Hepatocyte (in vitro differentiated cells): ENCODE data around the gene RCCD1. TPM values are rescaled to one million over a fixed set of nuclear protein-coding genes. Genes with fewer than 3 reads are reported as not detected.
"Not testable (repeated sequence)": the region's sequence is repeated elsewhere in the genome, so short reads cannot be mapped to it uniquely, and the experiment has no call there.

ENCODE experiments used
- DNase-seq: peaks from one replicate; pipeline ENCODE4 v3.0.0-alpha.2; 2016; ENCODE audit warnings: low spot score
- H2AFZ ChIP-seq: fragments of 200-600 bp; sonication (generic); 2 replicates; pipeline ENCODE4 v1.6.0; 2016; ENCODE audit warnings: antibody characterized with exemption, mild to moderate bottlenecking
- H3K27ac ChIP-seq: fragments of 200-600 bp; sonication (generic); 2 replicates; pipeline ENCODE4 v1.5.1; 2016; ENCODE audit warnings: mild to moderate bottlenecking
- H3K27me3 ChIP-seq: fragments of 200-600 bp; sonication (generic); 2 replicates; pipeline ENCODE4 v1.6.1; 2016
- H3K36me3 ChIP-seq: fragments of 200-600 bp; sonication (generic); replicated peaks from 2 replicates; pipeline ENCODE4 v1.5.1; 2016; ENCODE audit warnings: low read depth; ENCODE audit not compliant: insufficient read depth
- H3K4me1 ChIP-seq: fragments of 200-600 bp; sonication (generic); 2 replicates; pipeline ENCODE4 v1.5.1; 2016; ENCODE audit warnings: mild to moderate bottlenecking, moderate library complexity; ENCODE audit not compliant: insufficient read depth
- H3K4me2 ChIP-seq: fragments of 200-600 bp; sonication (generic); 2 replicates; pipeline ENCODE4 v1.6.0; 2016
- H3K4me3 ChIP-seq: fragments of 200-600 bp; sonication (generic); 2 replicates; pipeline ENCODE4 v1.5.1; 2016; ENCODE audit warnings: mild to moderate bottlenecking
- H3K79me2 ChIP-seq: fragments of 200-600 bp; sonication (generic); 2 replicates; pipeline ENCODE4 v1.6.0; 2017; ENCODE audit warnings: mild to moderate bottlenecking
- H3K9me2 ChIP-seq: fragments of 200-600 bp; sonication (generic); replicated peaks from 2 replicates; pipeline ENCODE4 v1.6.0; 2017; ENCODE audit warnings: mild to moderate bottlenecking; ENCODE audit not compliant: insufficient read depth
- H3K9me3 ChIP-seq: fragments of 200-600 bp; sonication (generic); 2 replicates; pipeline ENCODE4 v1.5.1; 2016; ENCODE audit warnings: low read depth, mild to moderate bottlenecking
- H4K20me1 ChIP-seq: fragments of 200-600 bp; sonication (generic); 2 replicates; pipeline ENCODE4 v1.6.0; 2016; ENCODE audit warnings: mild to moderate bottlenecking; ENCODE audit not compliant: insufficient read depth, poor library complexity, severe bottlenecking
- EZH2 ChIP-seq: fragments of 200-600 bp; sonication (generic); IDR thresholded peaks from 2 replicates; pipeline ENCODE4 v1.6.1; 2016; ENCODE audit warnings: antibody characterized with exemption, mild to moderate bottlenecking, borderline replicate concordance
- EZH2phosphoT487 ChIP-seq: fragments of 200-600 bp; sonication (generic); IDR thresholded peaks from one replicate; pipeline ENCODE4 v1.6.1; 2018; ENCODE audit warnings: antibody characterized with exemption, mild to moderate bottlenecking, low read depth, moderate library complexity; ENCODE audit not compliant: unreplicated experiment, severe bottlenecking
- WGBS: methylation state at CpG from one replicate; pipeline ENCODE4 v1.1.6; 2016; ENCODE audit warnings: low lambda C conversion rate; ENCODE audit errors: missing lambda C conversion rate; 5-methylcytosine and 5-hydroxymethylcytosine counted together
- polyA plus RNA-seq: library from polyadenylated mRNA; unstranded; fragments of >200 nt; fragmentation: Nextera tagmentation; extraction: Ambion mirVana; gene quantifications from 2 replicates; pipeline ENCODE4 v1.2.1, GENCODE V29; 2016
- total RNA-seq: library from RNA; depleted of rRNA; stranded (reverse); fragments of >200 nt; gene quantifications from 2 replicates; pipeline ENCODE4 v1.2.3, GENCODE V29; 2014
- TF ChIP-seq, protein P1 (sequence below): fragments of 200-600 bp; sonication (generic); IDR thresholded peaks from 2 replicates; pipeline ENCODE4 v1.5.1; 2016; ENCODE audit warnings: antibody characterized with exemption, mild to moderate bottlenecking; ENCODE audit not compliant: poor library complexity

RCCD1 gene
- total and polyA plus RNA-seq, 2 experiments from 2014 or later: 9.5 to 11.2 TPM

DNA sequence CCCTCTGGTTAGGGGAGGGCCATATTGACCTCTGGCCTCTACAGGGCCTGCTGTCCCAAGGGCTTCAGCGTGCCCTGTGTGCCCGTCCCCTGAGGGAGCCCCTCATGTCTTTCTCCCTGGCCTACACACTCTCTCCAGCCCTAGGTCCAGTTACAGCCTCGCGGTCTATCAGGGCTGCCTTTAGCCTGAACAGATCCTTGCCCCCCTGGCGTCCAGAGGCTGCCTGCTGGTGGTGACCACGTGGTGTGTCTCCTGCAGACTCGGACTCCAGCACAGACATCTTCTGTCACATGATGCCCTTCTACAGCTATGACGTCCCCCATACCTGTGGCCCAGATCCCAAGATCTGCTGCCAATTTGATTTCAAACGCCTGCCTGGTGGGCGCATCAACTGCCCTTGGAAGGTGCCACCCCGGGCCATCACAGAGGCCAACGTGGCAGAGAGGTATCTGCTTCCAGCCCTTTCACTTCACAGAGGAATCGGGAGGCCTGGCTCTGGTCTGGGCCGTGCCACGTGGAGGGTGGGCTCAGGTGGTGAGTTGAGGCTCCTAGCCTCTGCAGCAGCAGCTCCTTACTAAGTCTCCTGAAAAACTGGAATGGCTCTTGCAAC is 47.5 kb upstream of the RCCD1 start:
- Histone ChIP-seq H3K9me2 (no peaks in the 10 kb centered on the region), H3K4me1 (peaks cover 7% of the 10 kb centered on the region), H3K9me3 (no peaks in the 10 kb centered on the region), H3K79me2 (peaks cover 3% of the 10 kb centered on the region), H3K36me3 (no peaks in the 10 kb centered on the region), H4K20me1 (no peaks in the 10 kb centered on the region), H3K4me3 (no peak overlapping the region), H3K27ac (no peak overlapping the region), H3K4me2 (no peak overlapping the region), H2AFZ (no peak overlapping the region), H3K27me3 (no peaks in the 10 kb centered on the region)
- WGBS: 88% methylated on average over 15 of the region's 15 CpGs
- no peak for DNase-seq
- TF ChIP-seq, protein P1, sequence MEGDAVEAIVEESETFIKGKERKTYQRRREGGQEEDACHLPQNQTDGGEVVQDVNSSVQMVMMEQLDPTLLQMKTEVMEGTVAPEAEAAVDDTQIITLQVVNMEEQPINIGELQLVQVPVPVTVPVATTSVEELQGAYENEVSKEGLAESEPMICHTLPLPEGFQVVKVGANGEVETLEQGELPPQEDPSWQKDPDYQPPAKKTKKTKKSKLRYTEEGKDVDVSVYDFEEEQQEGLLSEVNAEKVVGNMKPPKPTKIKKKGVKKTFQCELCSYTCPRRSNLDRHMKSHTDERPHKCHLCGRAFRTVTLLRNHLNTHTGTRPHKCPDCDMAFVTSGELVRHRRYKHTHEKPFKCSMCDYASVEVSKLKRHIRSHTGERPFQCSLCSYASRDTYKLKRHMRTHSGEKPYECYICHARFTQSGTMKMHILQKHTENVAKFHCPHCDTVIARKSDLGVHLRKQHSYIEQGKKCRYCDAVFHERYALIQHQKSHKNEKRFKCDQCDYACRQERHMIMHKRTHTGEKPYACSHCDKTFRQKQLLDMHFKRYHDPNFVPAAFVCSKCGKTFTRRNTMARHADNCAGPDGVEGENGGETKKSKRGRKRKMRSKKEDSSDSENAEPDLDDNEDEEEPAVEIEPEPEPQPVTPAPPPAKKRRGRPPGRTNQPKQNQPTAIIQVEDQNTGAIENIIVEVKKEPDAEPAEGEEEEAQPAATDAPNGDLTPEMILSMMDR: no peak
- TF ChIP-seq EZH2 (no peak), EZH2phosphoT487 (no peak)

DNA sequence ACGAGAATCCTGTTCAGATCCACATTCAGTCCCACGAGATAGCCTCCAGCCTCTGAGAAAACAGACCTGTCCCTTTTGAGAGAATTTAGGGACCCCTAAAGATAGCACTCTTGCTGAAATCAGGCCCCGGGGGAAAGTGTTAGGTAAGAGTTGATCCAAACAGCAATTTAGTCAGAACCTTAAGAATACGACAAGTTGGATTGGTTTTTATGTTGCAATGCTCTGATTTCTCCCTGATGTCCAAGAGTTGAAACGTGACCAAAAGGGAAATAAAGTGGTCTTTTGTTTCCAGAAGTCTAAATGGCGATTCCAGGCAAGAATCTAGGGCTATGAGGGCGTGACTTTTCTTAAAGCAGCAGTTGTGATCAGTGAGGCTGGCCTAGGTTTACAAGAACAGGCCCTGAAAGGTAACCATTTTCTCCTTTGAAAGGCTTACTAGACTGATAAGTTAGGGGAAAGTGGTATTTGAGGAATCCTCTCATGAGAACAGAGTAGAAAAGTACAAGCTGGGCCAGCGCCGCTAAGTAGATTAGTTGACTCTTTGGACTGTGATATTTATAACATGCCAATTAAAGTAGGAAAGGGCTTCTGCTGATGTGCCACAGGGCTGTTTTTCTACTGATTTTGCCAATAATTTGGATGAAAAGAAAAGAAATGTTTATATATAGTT is 46.7 kb upstream of the RCCD1 start:
- H3K4me1 ChIP-seq: peaks cover 7% of the 10 kb centered on the region
- H3K79me2 ChIP-seq: peaks cover 3% of the 10 kb centered on the region
- H3K4me2 ChIP-seq: no peak overlapping the region
- H2AFZ ChIP-seq: no peak overlapping the region
- 81% methylated on average over 9 of the region's 9 CpGs for WGBS
- no peaks in the 10 kb centered on the region for H3K36me3 ChIP-seq
- DNase-seq: no peak
- H3K9me2 ChIP-seq: no peaks in the 10 kb centered on the region
- H3K27ac ChIP-seq: no peak overlapping the region
- TF ChIP-seq, protein P1: no peak
- TF ChIP-seq EZH2phosphoT487 (no peak), EZH2 (no peak)
- no peaks in the 10 kb centered on the region for H3K27me3 ChIP-seq
- H3K9me3 ChIP-seq: no peaks in the 10 kb centered on the region
- no peak overlapping the region for H3K4me3 ChIP-seq
- no peaks in the 10 kb centered on the region for H4K20me1 ChIP-seq

DNA sequence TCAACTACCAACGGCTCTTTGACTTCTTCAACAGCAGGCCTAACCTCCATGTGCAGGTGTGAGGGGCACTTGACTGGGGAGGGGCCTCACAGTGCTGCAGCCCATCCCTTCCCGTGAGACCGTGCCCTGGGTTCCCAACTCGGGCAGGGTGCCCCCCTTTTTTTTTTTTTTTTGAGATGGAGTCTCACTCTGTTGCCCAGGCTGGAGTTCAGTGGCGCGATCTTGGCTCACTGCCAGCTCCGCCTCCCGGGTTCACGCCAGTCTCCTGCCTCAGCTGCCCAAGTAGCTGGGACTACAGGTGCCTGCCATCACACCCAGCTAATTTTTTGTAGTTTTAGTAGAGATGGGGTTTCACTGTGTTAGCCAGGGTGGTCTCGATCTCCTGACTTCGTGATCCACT is 45.2 kb upstream of the RCCD1 start:
- H2AFZ ChIP-seq, H3K36me3 ChIP-seq, H3K4me1 ChIP-seq, H3K9me3 ChIP-seq, H3K27me3 ChIP-seq, H3K4me2 ChIP-seq, H3K79me2 ChIP-seq, H3K9me2 ChIP-seq, H3K27ac ChIP-seq, DNase-seq, H3K4me3 ChIP-seq, H4K20me1 ChIP-seq: not testable (repeated sequence)
- 96% methylated on average over 11 of the region's 11 CpGs for WGBS

DNA sequence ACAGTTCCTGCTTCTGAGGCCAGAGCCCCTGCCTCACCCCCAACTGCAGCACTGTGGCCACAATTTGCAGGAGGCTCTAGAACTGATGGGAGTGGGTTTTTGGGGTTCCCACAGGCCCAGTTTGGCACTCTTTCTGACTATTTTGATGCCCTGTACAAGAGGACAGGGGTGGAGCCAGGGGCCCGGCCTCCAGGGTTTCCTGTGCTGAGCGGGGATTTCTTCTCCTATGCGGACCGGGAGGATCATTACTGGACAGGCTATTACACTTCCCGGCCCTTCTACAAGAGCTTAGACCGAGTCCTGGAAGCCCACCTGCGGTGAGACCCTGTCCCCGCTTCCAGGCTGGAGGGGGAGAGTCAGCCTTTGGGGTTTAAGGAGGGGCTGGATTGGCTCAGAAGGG is 44.7 kb upstream of the RCCD1 start:
- H3K27ac ChIP-seq: no peak overlapping the region
- 97% methylated on average over 8 of the region's 8 CpGs for WGBS
- H3K9me3 ChIP-seq: no peaks in the 10 kb centered on the region
- H3K4me1 ChIP-seq: no peaks in the 10 kb centered on the region
- DNase-seq: no peak
- H3K79me2 ChIP-seq: peaks cover under 1% of the 10 kb centered on the region
- no peaks in the 10 kb centered on the region for H3K9me2 ChIP-seq
- no peaks in the 10 kb centered on the region for H3K27me3 ChIP-seq
- H2AFZ ChIP-seq: no peak overlapping the region
- TF ChIP-seq EZH2phosphoT487 (no peak), EZH2 (no peak)
- TF ChIP-seq, protein P1: no peak
- H4K20me1 ChIP-seq: no peaks in the 10 kb centered on the region
- no peaks in the 10 kb centered on the region for H3K36me3 ChIP-seq
- H3K4me3 ChIP-seq: no peak overlapping the region
- no peak overlapping the region for H3K4me2 ChIP-seq
